Colon (tissue), 2 donors: ENCODE data around the gene HIGD2A.

Experiments used
- FAIRE-seq: peaks from 2 replicates; lab custom pipeline; 2012; peaks lifted over from hg19 to GRCh38; lab: Jason Lieb, UNC
- donor health status: control.
- donor health status: control.

HIGD2A gene, protein sequence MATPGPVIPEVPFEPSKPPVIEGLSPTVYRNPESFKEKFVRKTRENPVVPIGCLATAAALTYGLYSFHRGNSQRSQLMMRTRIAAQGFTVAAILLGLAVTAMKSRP

GRCh38 chr5:176388444-176389134 is at the start of gene HIGD2A, which contains the start of gene NOP16:
Gene HIGD2A (plus strand): TSS chr5:176388751. CDS start chr5:176388820, 69 bp downstream.
Gene NOP16 (minus strand): TSS chr5:176388598. CDS start chr5:176388539, 59 bp downstream.
- no peak for FAIRE-seq

GRCh38 chr5:176339304-176339703 is 49.2 kb upstream of the HIGD2A start:
- FAIRE-seq = no peak

DNA sequence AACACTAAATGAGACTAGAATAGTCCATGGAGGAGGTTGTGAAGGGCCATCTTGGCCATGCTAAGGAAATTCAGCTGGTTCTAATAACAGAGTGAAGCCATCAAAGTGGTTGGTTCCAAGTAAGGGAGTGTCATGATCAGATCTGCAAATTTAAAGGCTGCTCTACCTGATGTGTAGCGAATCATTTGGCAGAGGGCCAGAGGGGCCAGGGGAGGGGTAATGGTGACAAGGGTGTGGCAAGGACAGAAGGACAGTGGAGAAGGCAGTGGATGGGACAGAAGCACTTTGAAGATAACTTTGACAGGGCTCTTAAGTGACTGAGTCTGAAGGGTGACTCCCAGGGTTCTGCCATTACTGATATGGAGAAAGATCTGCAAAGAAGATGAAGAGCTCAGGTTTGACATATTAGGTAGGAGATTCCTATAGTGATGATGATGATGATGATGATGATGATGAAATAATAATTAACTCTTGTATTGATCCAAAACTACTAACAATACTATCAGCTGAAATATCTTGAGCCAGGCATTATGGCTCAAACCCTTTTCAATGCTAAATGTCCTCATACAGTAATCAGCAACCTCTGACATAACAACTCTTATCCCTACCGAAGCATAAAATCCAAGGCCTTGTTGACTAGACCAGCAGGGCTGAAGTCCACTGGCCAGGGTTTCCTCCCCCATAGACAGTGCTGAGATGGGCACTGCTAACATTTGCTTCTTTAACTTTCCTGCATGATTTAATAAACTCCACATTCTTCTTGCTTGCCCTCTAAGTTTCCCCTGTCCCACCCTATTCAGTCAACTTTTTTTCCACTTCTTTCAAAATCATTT is 47.0 kb upstream of the HIGD2A start:
- FAIRE-seq = no peak

- no peak for FAIRE-seq
Measured at GRCh38 chr5:176342158-176342483, 46.4 kb upstream of the HIGD2A start.

DNA sequence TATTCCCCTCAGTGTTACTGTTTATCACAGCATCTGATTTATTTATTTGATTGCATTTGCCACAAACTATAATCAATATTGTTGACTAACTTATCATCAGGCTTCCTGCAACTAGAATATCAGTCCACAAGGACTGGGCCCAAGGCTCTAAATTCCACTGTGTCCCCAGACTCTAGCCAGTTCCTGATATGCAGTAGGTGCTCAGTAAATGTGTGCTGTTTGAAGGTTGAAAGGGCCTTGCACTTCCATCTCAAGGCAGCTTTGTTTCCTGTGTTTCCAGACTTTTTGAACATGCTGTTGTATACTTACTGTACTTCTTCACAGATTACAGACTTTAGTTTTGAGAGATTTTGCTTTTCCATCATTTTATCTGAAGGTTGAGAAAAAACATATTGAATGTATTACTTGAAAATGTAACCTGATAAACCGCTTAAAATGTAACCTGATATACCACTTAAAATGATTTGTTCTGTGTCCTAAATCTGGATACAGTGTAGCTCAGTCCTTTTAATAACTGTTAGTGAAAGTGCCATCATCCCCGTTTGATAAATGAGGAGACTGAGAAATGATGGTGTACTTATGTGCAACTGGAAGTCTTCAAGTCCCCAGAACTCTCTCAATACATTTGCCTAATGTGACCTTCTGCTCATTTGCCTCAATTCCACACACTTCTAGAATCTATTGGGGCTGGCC is 45.6 kb upstream of the HIGD2A start:
- no peak for FAIRE-seq

DNA sequence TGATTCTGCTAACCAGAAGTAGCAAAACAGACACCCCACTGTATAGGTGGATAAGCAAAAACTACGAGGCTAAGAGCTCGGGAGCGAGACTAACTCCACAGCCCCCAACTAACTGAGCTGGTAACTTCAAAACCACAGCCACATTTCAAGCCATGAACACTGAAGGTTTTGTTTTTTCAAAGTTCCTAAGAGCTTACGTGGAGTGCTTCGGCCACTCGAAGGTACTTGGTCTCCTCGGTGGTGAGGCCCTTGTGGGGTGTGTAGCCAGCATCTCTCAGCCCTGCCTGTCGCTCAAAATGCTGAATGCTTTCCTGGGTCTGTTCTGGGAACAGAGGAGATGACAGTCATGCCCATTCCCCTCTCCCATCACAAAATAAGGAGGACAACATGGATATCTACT is 38.1 kb upstream of the HIGD2A start:
- no peak for FAIRE-seq

- no peak for FAIRE-seq
Measured at GRCh38 chr5:176352116-176352878, 36.3 kb upstream of the HIGD2A start.

DNA sequence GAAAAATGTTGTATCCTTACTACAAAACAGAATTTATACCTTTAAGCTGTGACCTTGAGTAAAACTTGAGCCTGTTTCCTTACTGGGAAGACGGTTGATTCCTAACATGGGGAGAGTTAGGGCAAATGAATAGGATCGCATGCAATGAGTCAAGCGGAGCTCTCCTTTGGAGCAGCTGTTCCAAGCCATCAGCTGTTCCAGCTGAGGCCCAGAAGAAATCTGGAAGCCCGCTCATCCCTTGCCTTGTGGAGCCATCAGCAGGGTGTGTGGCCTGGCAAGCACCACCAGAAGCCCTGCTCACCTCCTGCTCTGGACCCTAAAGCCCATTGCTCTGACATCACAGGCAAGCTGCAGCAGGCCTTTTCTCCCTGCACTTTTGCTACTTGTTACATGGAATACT is 35.0 kb upstream of the HIGD2A start:
- no peak for FAIRE-seq

GRCh38 chr5:176355400-176356178 is 33.0 kb upstream of the HIGD2A start:
- no peak for FAIRE-seq

DNA sequence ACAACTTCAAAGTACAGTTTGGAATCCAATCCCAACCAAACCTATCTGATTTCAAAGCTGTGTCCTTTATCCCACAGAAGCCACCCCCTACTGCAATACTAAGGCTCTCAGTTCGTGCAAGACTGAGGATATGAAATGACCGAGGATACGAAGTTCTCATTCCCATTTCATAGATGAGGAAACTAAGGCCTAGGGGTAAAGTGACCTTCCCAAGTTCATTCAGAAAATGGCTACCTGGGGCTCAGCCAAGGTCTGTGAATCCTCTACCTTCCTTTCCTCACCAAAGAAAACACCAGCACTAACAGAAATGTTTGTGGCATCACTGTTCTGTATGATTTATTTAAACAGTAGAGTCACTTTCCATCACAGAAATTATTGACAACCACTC is 32.4 kb upstream of the HIGD2A start:
- FAIRE-seq = no peak

DNA sequence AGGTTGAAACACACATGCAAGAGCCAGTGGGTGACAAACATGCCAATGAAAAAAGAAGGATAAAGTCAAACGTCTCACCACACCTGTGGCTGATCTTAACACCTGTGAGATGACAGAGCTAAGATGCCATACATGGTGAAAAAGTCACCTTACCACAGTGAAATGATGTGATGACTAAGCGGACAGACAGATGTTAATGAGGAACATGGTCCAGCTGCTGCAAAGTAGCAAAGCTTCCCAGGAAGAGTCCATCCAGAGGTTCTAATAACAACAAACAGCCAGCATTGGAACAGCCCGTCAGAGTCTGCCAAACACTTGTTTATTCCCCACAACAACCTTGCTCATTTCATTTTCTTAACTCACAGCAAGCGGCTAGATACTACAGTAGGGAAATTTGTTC is 28.9 kb upstream of the HIGD2A start:
- FAIRE-seq = no peak

- FAIRE-seq = no peak
Measured at GRCh38 chr5:176360894-176361436, 27.6 kb upstream of the HIGD2A start.

DNA sequence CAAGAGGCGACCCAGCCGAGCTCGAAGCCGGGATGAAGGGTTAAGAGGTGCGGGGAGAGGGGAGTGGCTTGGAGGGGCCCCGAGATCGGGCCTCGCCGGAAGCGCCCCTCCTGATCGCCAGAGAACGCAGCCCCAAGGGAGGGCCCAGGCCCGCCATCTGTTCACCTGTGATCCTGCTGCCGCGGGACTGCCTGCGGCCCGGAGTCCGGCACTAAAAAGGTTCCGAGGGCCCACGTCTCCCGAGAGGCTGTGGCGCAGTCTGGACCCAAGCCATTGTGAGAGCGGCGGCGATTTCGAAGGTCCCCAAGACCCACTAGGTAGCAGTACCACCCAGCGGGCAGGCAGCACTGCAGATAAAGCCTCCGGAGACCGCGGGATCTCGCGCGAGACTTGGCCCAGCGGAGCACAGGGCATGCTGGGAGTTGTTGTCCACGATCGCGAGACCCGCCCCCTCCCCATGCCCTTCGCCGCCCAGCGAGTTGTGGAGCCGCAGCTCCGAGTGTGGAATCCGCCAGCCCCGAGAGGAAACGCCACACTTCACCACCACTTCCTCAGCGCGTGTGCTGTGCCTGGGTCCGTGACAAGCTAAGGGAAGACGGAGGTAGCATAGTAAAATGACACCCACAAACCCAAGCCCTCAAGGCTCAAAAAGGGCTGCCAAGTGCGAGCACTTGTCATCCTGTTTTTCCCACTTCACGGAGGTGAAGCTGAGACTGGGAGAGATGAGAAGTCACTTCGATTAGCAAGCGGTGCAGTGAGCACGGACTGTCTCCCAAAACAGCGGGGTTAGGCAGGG is 26.9 kb upstream of the HIGD2A start, which contains the start of gene KIAA1191:
Gene KIAA1191 (minus strand): TSS at position 328 of the 796 bp plus-strand sequence. CDS start 2,256 bp downstream, outside the sequence.
- no peak for FAIRE-seq

DNA sequence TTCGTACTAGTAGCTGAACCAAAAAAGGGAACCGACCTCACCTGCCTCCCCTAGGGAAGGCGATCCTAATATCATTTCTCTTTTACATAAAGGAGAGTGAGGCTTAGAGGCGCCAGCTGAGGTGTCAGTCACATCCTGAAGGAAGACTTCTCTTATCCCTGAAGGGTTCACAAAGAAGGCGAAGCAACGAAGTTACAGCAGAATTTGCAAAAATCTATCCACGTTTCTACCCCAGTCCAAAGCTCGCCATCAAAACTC is 26.4 kb upstream of the HIGD2A start:
- FAIRE-seq = no peak

DNA sequence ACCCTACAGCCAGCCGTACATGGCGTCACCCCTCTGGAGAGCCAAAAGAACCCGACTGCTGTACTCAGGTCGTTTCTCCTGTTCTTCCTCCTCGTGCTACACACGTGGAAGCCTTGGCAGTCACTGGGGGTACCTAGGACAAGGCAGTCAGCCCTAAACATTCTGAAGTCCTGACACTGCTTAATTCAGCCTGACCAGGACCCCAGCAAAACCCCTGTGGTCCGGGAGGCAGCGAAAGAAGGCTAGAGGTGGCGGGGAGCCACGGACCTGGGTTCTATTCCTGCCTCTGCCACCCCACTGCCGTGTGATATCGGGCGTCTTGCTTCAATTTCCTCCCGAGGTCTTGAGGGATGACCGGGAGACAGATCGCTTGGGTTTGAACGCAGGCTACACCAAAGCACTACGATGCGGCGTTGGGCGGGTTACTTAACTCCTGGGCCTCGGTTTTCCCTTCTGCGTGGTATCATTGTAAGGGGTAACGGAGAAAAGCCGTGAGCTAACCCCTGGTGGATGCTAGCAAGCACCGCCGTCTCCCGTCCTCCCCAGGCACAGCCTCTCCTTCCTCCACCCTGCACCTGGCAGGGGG is 23.7 kb upstream of the HIGD2A start:
- no peak for FAIRE-seq

DNA sequence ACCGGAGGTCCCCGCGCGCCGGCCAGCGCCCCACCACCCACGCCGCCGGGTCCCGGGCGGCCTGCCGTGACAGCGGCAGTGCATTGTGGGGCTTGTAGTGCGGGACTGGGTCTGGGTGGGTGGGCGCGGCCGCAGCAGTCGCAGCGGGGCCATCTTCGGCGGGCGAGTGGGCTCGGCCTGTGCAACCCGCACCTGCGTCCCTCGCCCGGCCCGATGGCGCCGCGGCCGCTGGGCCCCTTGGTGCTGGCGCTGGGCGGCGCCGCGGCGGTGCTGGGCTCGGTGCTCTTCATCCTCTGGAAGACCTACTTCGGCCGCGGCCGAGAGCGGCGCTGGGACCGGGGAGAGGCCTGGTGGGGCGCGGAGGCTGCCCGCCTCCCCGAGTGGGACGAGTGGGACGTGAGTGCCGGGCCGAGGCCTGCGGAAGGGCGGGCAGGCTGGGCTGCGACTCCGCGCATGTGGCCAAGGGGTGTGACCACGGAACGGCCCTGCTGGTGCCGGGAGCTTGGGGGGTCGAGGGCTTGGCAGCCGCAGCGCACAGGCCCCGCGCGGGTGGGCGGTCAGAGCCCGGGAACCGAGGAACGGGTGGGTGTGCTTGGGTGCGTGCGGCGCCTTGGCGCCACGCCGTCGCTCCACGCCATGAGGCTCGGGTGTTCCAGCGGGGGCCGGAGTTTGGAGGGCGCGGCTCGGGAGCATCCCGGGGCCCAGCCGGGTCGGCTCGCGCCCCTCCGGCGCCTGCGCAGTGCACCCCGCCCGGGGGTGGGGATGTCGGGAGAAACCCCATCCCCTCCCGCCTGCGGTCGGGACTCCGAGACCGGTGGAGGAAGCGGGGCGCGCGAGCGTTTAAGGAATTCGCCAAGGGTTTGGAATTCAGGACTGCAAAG is 23.0 kb upstream of the HIGD2A start, which contains the start of gene ARL10:
Gene ARL10 (plus strand): TSS at position 137 of the 881 bp plus-strand sequence. CDS start 77 bp downstream, at position 214.
- no peak for FAIRE-seq

GRCh38 chr5:176366232-176366894 is 22.2 kb upstream of the HIGD2A start:
- no peak for FAIRE-seq

- FAIRE-seq = no peak
Measured at GRCh38 chr5:176368726-176369125, 19.8 kb upstream of the HIGD2A start.
